Thymus (tissue), 11 donors: ENCODE measurements around the gene ITPKB. TPM values are rescaled to one million over a fixed set of nuclear protein-coding genes. Genes with fewer than 3 reads are reported as not detected.

ENCODE experiments used
- DNase-seq, 9 donors: peaks; one replicate each; pipeline ENCODE4 v3.0.0-alpha.2; 2013; ENCODE audit warnings: low spot score in 9 of 9, low read depth in 6 of 9, missing footprints in 1 of 9
- H3K27ac ChIP-seq, 2 donors: one replicate each; pipeline ENCODE4 v1.5.1; 2013; ENCODE audit warnings: control low read depth in 1 of 2, low read depth in 1 of 2, low read length in 1 of 2, mild to moderate bottlenecking in 1 of 2, moderate library complexity in 1 of 2
- H3K27me3 ChIP-seq, 2 donors: one replicate each; pipeline ENCODE4 v1.5.1; 2013; ENCODE audit warnings: low read length in 1 of 2; ENCODE audit not compliant: control insufficient read depth in 2 of 2, insufficient read depth in 1 of 2
- H3K36me3 ChIP-seq, 2 donors: one replicate each; pipeline ENCODE4 v1.5.1; 2013; ENCODE audit warnings: low read length in 1 of 2, mild to moderate bottlenecking in 1 of 2, moderate library complexity in 1 of 2; ENCODE audit not compliant: control insufficient read depth in 2 of 2, insufficient read depth in 2 of 2
- H3K4me1 ChIP-seq, 2 donors: one replicate each; pipeline ENCODE4 v1.5.1; 2013; ENCODE audit warnings: low read length in 2 of 2; ENCODE audit not compliant: control insufficient read depth in 2 of 2, insufficient read depth in 2 of 2
- H3K4me3 ChIP-seq, 2 donors: one replicate each; pipeline ENCODE4 v1.5.1; 2013; ENCODE audit warnings: low read length in 2 of 2, control low read depth in 1 of 2, mild to moderate bottlenecking in 1 of 2
- H3K9me3 ChIP-seq, 2 donors: one replicate each; pipeline ENCODE4 v1.5.1; 2013; ENCODE audit warnings: low read length in 1 of 2, mild to moderate bottlenecking in 1 of 2; ENCODE audit not compliant: control insufficient read depth in 2 of 2, insufficient read depth in 1 of 2
- WGBS: extraction: QIAGEN DNeasy Blood & Tissue Kit; methylation state at CpG from one replicate; pipeline ENCODE4 v1.1.7; 2013; 5-methylcytosine and 5-hydroxymethylcytosine counted together
- polyA plus RNA-seq: library from polyadenylated mRNA; stranded (reverse); fragments of 200-250 nt; gene quantifications from one replicate; pipeline ENCODE4 v1.2.3, GENCODE V29; 2013
- total RNA-seq: library from RNA; stranded (reverse); fragments of 120-200 nt; gene quantifications from one replicate; pipeline ENCODE4 v1.2.4, GENCODE V29; 2013
- donor health status: healthy.

The ITPKB gene
- total and polyA plus RNA-seq, 2 donors, result 22.7 to 32.0 TPM

DNA sequence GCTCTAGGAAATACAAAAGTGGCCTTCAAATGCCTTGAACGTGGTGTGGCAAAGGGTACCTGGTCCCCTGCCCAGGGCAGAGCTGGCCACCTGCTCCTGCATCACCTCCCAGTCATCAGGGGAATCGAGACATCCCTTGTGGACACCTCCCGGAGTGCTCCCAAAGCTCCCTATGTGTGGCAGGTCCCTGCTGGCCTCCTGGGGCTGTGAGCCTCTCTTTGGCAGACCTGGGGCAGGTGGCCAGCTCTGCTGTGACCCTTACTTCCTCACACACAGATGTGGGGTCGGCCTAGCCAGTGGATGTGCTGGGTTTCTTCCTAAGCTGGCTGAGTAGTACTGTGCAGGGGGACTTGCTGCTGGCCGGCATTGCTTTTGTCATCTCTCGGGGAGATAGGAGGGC lies 86.5 kb downstream of the ITPKB start:
- Histone ChIP-seq H3K36me3 (peaks cover 21 to 48% of the 10 kb centered on the region in 2 donors), H3K4me1 (peaks cover 2 to 44% of the 10 kb centered on the region in 2 donors), H3K27me3 (no peaks in the 10 kb centered on the region), H3K27ac (peak overlapping the region in 1 of 2 donors; percentile 86), H3K4me3 (no peak overlapping the region), H3K9me3 (no peaks in the 10 kb centered on the region)
- WGBS, result 93% methylated on average over 6 of the region's 6 CpGs
- DNase-seq, result no peak

DNA sequence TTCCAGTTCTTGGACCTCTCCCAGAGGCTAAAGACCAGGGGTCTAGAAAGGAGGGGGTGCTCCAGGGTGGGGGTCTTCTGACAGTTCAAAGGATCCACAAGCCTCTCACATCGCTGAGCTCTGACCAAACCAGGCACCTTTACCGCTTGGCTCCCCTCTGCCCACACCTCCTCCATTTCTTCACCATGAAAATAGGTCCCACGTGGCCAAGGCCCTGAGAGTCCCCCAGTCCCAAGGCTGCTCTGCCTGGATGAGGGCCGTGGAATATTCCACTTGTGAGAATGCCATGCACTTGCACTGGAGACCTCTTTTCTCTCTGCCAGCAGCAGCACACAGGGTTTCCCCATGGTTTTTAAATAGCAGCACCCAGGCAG lies 87.4 kb downstream of the ITPKB start:
- H3K27ac ChIP-seq, result no peak overlapping the region
- H3K4me3 ChIP-seq, result no peak overlapping the region
- H3K9me3 ChIP-seq, result no peaks in the 10 kb centered on the region
- no peaks in the 10 kb centered on the region for H3K27me3 ChIP-seq
- no peak for DNase-seq
- peaks cover 30 to 53% of the 10 kb centered on the region in 2 donors for H3K36me3 ChIP-seq
- 94% methylated on average over 4 of the region's 4 CpGs for WGBS
- H3K4me1 ChIP-seq, result peaks cover 2 to 35% of the 10 kb centered on the region in 2 donors

DNA sequence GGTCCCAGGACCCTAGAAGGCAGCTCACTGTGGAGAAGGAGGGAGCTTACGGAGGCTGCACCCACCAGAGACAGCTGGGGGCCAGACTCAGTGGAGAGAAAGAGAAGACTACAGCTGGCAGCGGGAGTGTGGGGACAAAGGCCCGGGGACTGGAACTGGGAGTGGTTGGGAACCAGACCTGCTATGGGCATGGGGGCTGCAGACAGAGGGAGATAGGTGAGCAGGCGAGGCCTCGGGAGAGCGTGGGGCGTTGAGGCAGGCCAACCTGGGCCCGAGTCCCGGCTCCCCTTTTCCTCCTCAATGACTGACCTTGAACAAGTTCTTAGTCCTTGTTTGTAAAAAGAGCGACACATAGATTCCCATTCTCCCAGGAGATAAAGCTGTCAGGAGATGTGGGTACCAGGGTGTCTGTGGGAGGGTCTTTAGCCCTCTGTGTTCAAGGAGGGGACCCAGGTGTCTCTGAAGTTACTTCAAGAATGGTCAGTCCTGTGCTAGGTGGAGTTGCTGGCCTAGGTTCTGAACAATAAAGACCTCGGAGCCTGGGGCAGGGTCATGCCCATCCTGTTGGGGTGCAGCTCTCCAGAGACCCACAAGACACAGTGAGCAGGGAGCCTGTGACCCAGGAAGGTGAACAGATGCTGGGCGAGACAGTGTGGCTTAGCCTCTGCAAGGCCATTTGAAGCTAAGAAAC lies 87.9 kb downstream of the ITPKB start:
- Histone ChIP-seq H3K27me3 (no peaks in the 10 kb centered on the region), H3K9me3 (no peaks in the 10 kb centered on the region), H3K36me3 (peaks cover 35 to 54% of the 10 kb centered on the region in 2 donors), H3K27ac (peak overlapping the region in 1 of 2 donors; percentile 28), H3K4me1 (peaks cover 2 to 30% of the 10 kb centered on the region in 2 donors), H3K4me3 (no peak overlapping the region)
- 97% methylated on average over 12 of the region's 12 CpGs for WGBS
- DNase-seq, result no peak

DNA sequence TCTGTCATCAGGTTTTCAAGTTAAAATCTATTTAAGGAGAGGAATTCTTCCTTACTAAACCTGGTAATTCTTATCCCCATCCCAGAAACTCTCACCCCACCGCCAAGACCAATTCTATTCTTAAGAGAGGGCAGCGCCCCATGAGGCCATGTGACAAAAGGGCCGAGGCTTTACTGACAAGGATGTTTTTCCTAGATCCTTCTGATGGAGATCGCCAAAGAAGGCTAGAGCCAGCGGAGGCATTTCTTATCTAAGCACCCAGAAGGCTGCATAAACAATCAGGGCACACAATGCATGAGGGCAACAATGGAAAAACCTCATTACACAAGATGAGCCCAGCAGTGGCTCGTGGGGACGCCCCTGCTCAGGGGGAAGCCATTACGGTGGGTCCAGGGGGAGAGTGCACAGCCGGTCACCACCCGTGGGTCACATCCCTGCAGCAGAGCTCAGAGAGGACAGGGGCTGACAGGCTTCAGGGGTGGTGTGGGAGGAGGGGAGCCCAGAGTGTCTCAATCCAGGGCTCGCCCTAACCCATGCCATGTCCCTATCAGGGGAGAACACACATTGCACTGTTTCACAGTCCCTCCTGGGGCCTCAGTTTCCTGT lies 88.7 kb downstream of the ITPKB start:
- DNase-seq, result no peak
- no peaks in the 10 kb centered on the region for H3K9me3 ChIP-seq
- H3K36me3 ChIP-seq, result peaks cover 41 to 59% of the 10 kb centered on the region in 2 donors
- H3K4me3 ChIP-seq, result no peak overlapping the region
- peak overlapping the region; percentile 28 to 31 for H3K27ac ChIP-seq
- WGBS, result 95% methylated on average over 11 of the region's 11 CpGs
- H3K4me1 ChIP-seq, result peaks cover 11 to 21% of the 10 kb centered on the region in 2 donors
- no peaks in the 10 kb centered on the region for H3K27me3 ChIP-seq

DNA sequence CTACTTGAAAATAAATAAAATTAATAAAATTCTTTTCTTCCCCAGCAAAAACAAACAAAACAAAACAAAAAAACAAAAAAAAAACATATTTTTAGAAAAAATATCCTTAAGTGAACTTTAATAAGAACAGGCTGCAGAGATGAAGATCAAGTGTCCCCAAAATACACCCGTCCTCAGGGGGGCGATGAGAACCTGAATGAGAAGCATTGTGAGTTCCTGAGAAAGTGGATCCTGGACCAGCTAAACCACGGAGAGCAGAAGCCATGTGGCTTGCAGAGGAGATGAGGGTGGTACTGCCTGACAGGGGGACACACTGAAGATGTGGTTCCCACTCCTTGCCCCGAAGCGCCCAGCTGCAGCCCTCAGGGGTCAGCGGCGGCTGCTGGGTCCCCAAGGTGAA lies 89.3 kb downstream of the ITPKB start:
- Histone ChIP-seq H3K4me1 (peaks cover 16 to 21% of the 10 kb centered on the region in 2 donors), H3K9me3 (no peaks in the 10 kb centered on the region), H3K4me3 (no peak overlapping the region), H3K27ac (no peak overlapping the region), H3K36me3 (peaks cover 47 to 64% of the 10 kb centered on the region in 2 donors), H3K27me3 (no peaks in the 10 kb centered on the region)
- DNase-seq, result peak in 1 of 9 donors; percentile 65
- WGBS, result 85% methylated on average over 7 of the region's 7 CpGs

DNA sequence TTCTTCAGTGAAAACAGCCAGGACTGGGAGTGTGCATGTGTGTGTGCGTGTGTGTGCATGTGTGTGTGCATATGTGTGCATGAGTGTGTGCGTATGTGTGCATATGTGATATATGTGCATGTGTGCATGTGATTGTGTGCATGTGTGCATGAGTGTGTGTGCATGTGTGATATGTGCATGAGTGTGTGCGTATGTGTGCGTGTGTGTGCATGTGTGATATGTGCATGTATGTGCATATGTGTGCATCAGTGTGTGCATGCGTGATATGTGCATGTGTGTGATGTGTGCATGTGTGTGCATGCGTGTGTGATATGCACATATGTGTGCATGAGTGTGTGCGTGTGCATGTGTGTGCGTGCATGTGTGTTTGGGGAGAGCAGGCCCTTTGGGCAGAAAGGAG lies 89.8 kb downstream of the ITPKB start:
- DNase-seq, result no peak
- Histone ChIP-seq H3K27me3 (no peaks in the 10 kb centered on the region), H3K27ac (no peak overlapping the region), H3K4me1 (peaks cover 21% of the 10 kb centered on the region in 2 donors), H3K4me3 (no peak overlapping the region), H3K9me3 (no peaks in the 10 kb centered on the region), H3K36me3 (peaks cover 52 to 66% of the 10 kb centered on the region in 2 donors)
- WGBS, result 99% methylated on average over 8 of the region's 8 CpGs

DNA sequence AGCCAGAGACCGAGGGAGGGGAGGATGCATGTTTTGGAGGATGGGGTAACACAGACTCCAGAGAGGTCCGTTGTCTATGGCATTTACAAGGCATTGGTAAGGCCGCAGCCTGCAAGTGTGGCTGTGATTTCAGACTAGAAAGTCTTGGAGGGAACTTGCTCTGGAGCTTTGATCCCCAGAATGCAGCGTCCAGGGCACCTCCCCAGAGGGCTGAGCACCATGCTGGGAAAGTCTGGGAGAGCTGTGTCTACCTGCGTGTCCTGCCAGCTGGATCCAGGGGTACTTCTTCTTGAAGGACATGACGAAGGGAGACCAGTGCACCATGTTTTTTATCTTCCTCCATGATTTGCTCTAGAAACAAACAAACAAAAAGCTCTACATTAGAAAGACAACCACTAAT lies 90.7 kb downstream of the ITPKB start:
- 91% methylated on average over 6 of the region's 6 CpGs for WGBS
- Histone ChIP-seq H3K27ac (no peak overlapping the region), H3K4me1 (peaks cover 17 to 30% of the 10 kb centered on the region in 2 donors), H3K4me3 (no peak overlapping the region), H3K36me3 (peaks cover 59 to 70% of the 10 kb centered on the region in 2 donors), H3K9me3 (no peaks in the 10 kb centered on the region), H3K27me3 (no peaks in the 10 kb centered on the region)
- no peak for DNase-seq

DNA sequence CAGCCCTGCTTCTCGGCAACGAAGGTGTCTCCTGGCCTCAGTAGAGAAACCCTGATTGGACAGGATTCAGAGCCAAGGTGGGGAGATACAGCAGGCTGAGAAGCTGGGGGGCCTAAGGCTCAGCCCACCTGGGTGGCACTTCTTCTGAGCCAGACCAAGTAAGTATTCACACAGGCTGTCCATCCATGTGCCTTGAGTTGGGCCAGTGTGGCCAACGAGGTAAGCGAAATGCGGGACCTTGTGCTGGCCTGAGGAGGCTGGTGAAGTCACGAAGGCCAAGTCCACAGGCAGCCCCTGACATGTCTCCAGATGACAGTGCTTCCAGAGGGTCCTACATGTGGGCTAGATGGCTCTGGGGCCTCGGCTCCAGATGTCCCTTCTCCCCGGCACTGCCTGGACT lies 91.4 kb downstream of the ITPKB start:
- H3K4me1 ChIP-seq, result peaks cover 17 to 37% of the 10 kb centered on the region in 2 donors
- no peak for DNase-seq
- no peaks in the 10 kb centered on the region for H3K27me3 ChIP-seq
- no peak overlapping the region for H3K4me3 ChIP-seq
- no peak overlapping the region for H3K27ac ChIP-seq
- peaks cover 65 to 77% of the 10 kb centered on the region in 2 donors for H3K36me3 ChIP-seq
- no peaks in the 10 kb centered on the region for H3K9me3 ChIP-seq
- 98% methylated on average over 8 of the region's 8 CpGs for WGBS

DNA sequence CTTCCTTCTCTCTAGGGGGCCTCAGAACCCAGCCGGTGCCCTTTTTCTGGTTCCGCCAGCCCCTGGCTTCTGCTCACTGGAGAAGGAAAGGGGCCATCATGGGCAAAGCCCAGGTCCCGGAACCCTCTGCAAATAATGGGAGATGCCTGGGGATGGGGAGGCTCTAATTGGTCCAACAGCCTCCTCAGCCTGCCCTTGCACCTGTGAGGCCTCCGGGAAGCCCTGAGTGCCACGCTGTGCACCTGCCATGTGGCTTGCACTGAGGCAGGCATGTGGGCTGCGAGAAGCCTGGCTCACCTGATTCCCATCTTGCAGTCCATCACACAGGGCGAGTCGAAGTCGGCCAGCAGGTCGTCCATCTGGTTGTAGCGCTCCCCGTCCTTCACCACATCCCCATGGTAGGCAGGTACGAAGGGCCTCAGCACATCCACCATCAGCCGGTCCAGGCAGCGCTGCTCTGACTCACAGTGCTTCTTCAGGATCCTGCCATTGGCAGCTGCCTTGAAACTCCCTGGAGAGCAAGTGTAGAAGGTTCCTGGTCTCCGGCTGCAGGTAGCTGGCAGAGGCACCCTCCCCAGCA lies 92.1 kb downstream of the ITPKB start:
- Histone ChIP-seq H3K4me1 (peaks cover 17 to 40% of the 10 kb centered on the region in 2 donors), H3K27ac (no peak overlapping the region)

More for the DNA sequence above, 92.1 kb downstream of the ITPKB start:
- Histone ChIP-seq H3K4me3 (no peak overlapping the region), H3K27me3 (no peaks in the 10 kb centered on the region), H3K9me3 (no peaks in the 10 kb centered on the region), H3K36me3 (peaks cover 73 to 85% of the 10 kb centered on the region in 2 donors)
- no peak for DNase-seq
- WGBS, result 99% methylated on average over 16 of the region's 16 CpGs
